HG02840 (cell line): Measurements from ENCODE around the gene DLX1.
"Not testable (repeated sequence)": the region's sequence is repeated elsewhere in the genome, so short reads cannot be mapped to it uniquely, and the experiment has no call there.

Source experiments
- ATAC-seq: cut with Tn5 transposase; IDR thresholded peaks from one replicate; pipeline ENCODE4 v1.9.1; 2021; ENCODE audit warnings: mild to moderate bottlenecking, moderate library complexity, moderate number of reproducible peaks; ENCODE audit not compliant: unreplicated experiment, low FRiP score

Gene DLX1

GRCh38 chr2:172063446-172063845, 21.9 kb upstream of the DLX1 start:
- ATAC-seq, result no peak

- no peak for ATAC-seq
Observed at GRCh38 chr2:172065111-172065510, 20.2 kb upstream of the DLX1 start.

DNA sequence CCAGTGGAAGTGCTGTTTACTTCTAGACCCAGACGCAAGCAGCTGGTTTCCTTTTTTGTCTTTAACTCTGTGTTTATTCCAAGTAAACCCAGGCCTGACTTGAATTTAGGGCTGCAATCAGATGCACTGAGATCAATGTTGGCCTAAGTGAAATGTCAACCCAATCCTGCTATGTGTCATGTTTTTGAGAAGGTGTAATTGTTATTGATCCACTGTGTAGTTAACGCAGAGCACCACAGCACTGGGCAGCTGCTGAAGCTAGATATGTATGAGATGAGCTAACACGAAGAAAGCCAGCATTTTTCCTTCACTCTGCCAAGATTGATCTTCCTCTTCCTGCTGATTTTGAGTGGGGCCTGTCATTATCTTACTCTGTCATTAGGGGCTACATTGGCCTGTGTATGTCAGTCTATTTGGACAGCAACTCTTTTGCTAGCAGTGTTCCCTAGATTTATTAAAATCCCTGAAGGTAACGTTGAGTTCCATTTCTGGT, 18.9 kb upstream of the DLX1 start:
- no peak for ATAC-seq

DNA sequence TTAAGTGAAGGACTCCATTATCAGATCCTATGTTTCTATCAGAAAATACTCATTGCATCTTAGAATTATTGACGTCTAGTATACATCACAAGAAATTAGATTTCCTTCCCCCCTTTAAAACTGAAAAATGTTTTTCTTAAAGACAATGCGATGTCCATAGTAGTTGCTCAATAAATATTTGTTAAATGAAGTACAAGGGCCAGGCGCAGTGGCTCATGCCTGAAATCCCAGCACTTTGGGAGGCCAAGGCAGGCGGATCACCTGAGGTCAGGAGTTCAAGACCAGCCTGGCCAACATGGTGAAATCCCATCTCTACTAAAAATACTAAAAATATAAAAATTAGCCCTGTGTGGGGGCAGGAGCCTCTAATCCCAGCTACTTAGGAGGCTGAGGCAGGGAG, 17.4 kb upstream of the DLX1 start:
- not testable (repeated sequence) for ATAC-seq

DNA sequence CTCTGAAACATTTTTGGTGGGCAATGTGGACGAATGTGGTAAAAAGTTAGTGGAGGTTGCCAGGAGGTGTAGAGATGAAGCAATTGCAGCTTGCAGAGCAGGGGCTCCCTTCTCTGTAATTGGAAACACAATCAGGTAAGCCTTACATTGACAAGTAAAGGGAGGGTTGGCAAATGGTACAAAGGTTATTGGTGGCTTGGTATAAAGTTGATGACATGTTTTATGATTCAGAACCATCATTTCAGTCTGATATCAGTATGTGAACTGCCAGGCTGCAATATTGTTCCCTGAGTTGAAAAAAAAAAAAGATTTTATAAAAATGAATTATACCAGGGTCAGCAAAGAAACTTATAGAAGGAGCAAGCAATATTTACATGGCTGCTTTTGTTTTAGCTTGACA, 14.4 kb upstream of the DLX1 start:
- ATAC-seq, result no peak

- ATAC-seq, result no peak
Observed at GRCh38 chr2:172072303-172072702, 13.0 kb upstream of the DLX1 start.

- no peak for ATAC-seq
Observed at GRCh38 chr2:172072706-172073105, 12.6 kb upstream of the DLX1 start.

- ATAC-seq, result no peak
Observed at GRCh38 chr2:172073518-172073917, 11.8 kb upstream of the DLX1 start.

GRCh38 chr2:172074254-172074653, 11.1 kb upstream of the DLX1 start:
- no peak for ATAC-seq

DNA sequence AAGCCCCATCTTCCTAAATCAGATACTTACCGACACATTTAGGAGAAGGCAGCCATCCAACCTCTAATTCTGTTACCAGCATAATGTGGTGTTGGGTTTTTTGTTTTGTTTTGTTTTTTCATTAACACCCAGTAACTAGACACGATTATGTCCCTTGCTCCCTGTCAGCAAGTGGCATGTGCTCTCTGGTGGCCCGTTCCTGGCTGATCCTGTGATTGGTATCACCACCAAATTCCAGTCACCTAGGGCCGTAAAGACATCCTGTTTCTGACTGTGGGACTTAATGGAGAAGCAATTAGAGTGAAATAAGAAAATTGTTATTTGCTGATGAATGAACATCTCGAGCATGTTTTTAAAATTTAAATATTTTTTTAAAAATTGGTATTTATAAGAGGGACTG, 5.9 kb upstream of the DLX1 start:
- ATAC-seq, result no peak

DNA sequence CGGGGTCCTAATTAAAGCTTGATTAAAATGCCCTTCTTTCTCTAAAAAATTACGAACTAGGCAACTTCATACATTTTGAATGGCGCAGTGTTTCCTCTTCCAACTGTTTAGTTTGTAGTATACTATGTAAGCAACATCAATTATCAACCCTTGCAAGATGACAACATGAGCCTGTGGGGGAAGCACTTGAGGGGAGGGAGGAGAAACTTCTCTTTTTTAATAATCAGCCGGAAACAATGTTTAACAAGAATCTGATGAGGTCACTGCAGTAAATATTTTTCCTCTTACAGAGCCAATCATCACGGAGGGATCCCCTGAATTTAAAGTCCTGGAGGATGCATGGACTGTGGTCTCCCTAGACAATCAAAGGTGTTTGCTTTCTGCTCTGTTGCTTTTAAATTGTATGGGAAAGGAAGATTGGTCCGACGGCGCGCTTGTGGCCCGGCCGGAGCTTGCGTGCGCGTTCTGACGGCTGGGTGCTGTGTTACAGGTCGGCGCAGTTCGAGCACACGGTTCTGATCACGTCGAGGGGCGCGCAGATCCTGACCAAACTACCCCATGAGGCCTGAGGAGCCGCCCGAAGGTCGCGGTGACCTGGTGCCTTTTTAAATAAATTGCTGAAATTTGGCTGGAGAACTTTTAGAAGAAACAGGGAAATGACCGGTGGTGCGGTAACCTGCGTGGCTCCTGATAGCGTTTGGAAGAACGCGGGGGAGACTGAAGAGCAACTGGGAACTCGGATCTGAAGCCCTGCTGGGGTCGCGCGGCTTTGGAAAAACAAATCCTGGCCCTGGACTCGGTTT, 5.3 kb upstream of the DLX1 start:
- ATAC-seq, result no peak

DNA sequence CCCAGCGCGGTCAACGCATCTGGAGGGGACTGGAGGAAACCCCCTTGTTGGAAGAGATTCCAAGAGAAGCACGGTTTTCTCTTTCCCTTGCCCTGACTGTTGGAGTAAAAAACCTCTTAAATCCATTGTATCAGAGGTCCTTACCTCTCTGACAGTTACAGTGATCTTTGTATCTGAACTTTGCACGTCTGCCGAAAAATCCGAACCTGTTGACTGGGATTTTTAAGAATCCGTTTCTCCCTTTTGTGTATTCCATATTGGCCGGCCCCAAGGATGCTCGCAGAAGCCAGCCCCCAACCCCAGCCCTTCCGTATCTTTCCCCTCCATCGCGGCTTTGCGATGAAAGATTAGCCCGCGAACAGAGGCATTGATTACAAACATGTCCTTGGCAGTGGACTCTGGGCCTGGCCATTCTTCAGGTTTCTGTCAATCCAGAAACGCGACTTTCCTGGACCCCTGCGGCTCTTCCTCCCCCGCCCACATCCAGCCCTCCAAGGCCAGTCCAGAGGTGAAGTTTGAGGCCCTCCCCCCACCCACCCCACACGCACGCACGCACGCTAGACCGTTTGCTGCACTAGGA, 4.6 kb upstream of the DLX1 start:
- ATAC-seq, result no peak

- ATAC-seq, result no peak
Observed at GRCh38 chr2:172081221-172082022, 3.9 kb upstream of the DLX1 start.

- ATAC-seq, result no peak
Observed at GRCh38 chr2:172082105-172082943, 3.0 kb upstream of the DLX1 start.

DNA sequence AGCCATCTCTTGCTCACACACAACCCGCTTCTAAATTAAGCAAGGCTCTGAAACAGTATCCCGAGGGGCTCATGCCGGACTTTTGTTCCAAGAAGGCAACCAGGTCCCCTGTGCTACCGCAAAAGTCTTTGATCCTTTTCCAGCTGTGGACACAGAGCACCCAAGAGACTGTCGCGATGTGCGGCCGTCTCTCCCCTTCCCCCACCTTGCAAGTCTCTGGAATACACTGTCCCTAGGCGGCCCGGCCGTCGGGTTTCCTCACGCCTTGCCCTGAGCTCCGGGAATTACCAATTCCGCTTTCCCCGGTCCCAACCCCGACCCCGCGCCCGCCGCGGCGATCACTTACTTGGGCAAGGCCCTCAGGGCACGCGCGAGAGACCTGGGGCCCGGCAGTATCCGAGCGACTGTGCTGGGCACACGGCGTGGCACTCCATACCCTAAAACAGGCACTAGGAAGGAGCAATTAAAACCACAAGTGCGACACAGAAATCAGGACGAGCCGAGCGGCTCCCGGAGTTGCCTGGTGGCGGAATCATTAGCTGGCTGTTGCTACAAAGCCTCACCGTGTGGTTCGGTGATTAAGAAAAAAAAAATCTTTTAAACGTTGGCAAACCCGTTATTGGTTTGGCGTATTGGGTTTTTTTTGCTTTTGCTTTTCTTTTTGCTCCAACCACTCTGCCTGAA, 2.2 kb upstream of the DLX1 start:
- no peak for ATAC-seq

DNA sequence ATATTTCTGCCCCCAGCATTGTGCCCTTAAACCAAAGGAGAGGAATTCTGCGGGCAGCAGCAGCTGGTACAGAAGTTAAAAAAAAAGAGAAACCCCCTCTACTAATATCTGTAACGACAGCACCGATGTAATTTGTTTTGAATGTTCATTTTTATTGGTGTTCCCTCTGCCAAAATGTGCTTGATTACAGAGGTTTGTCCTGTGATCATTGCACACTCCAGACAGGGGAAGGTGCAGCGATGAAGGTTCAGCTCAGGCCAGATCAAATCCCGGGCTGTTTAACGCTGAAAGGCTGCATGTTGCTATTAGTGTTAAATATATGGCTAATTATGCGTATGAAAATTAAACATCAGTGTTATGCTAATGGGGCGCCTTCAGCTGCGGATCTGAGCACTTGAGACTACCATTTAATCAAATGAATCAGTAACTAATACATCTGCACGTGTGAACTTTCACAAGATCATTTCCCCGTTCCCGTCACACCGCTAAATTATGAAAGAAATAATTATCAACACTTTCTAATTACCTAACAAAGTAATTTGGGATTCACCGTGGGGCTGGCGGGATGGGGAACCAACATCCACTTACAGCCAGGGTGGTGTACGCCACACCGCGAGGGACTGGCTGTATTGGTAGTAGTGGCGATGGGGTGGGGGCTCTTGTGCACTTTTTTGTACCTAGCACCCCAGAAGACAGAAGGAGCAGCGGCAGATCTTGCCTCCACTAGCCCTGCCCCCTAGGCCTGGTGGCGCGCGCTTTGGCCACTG, 1.5 kb upstream of the DLX1 start:
- no peak for ATAC-seq

GRCh38 chr2:172084395-172084644, 987 bp upstream of the DLX1 start:
- no peak for ATAC-seq

DNA sequence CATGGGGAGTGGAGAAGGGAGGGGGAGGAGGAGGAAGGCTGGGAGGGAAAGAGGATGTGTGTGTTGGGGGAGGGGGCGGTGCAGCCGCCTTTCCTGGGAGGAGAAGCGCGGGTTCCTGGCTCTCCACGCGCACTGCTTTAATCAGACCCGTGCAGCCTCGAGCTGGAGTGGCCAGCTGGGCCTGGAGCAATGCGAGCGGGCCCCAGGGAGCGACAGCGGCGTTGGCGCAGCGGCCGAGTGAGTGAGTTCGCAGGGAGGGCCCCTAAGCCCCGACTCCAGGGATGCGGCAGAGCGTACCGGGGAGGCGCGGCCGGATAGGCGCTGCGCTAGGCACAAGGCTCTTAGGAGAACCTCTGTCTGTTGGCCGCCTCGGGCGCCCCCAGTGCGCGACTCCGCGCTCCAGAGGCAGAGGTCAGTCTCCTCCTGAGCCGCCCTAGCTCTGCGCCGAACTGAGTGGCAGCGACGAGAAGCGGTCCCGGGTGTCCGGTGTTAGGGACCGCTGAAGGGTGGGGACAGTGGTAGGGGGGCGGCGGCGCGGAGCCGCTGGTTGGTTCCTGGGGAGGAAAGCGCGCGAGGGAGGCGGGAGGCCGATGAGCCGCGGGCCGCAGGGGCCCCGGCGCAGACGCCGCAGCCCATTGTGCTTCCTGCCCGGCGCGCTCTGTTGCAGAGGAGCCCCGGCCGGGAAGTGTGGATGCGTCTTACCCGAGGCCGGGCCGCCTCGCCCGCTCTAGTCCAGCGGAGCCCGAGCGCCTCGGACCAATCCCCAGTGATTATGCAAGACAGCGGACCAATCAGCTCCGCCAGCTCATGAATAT, 455 bp upstream of the DLX1 start:
- ATAC-seq, result peak; percentile 71
